Measurements from ENCODE around the gene GRIN2C. TPM values are rescaled to one million over a fixed set of nuclear protein-coding genes. Genes with fewer than 3 reads are reported as not detected.

The GRIN2C gene
- total and polyA plus RNA-seq, 9 of the 15 experiments (the other 6 are each of a cell fraction or from before 2014, with no cell fraction given), result under 0.01 to 0.33 (median 0.10) TPM; not detected in 2

DNA sequence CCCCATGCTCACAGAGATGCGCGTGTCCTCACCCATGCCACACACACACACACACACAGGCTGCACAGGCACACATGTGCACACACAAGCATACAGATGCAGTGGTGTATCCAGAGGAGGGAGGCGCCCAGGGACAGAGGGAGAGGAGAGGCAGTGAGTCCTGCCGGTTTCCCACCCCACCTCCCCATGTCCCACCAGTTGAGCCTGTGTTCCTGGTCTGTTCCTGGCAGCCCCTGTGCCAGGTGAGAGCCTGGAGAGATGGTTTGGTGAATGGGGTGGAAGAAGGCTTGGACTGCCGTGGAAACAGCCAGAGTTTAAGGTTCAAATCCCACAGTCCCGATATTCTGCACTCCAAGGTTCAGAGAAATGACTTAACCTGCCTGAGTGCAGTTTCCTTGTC is 44.0 kb upstream of the GRIN2C start (continued):
- TF ChIP-seq HOXB6 (CRISPR knock-in tag; IDR thresholded peaks at IDR 0.05; ENCODE audit: borderline replicate concordance), result no peak
- TF ChIP-seq, protein P1, sequence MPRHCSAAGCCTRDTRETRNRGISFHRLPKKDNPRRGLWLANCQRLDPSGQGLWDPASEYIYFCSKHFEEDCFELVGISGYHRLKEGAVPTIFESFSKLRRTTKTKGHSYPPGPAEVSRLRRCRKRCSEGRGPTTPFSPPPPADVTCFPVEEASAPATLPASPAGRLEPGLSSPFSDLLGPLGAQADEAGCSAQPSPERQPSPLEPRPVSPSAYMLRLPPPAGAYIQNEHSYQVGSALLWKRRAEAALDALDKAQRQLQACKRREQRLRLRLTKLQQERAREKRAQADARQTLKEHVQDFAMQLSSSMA (CRISPR knock-in tag; IDR thresholded peaks at IDR 0.05), result no peak

- H3K9me3 ChIP-seq (replicated peaks; ENCODE audit: control insufficient read depth, insufficient read depth, low read depth, low read length), result no peaks in the 10 kb centered on the region
- H4K20me1 ChIP-seq (replicated peaks; ENCODE audit: control insufficient read depth, insufficient read depth, low read length), result 0 out of 2 replicates have a peak, but pooled peaks cover 5% of the 10 kb centered on the region
- H3K4me2 ChIP-seq (ENCODE audit: insufficient read depth, low read length), result no peak overlapping the region
- H3K4me3 ChIP-seq, result no peak overlapping the region
- intact Hi-C loops (cut with micrococcal nuclease), result no loop called here
- ChIA-PET CTCF (ENCODE audit: low intra/inter-chr PET ratio) (interaction anchor here (0.6 kb wide), 1 partner anchor 85 kb away, joined by 5 read pairs; no protein-coding TSS in a partner anchor), POLR2A (no interaction called here)
- no peak overlapping the region for H2AFZ ChIP-seq (ENCODE audit: low read depth, low read length)
- no TSS peak for BruUV-seq (replicated peaks)
- peaks cover 17 to 39% of the 10 kb centered on the region in 2 experiments; a peak in 4 of 5 replicates for H3K27me3 ChIP-seq (ENCODE audit: control insufficient read depth in 2 of 2, insufficient read depth in 2 of 2, low read length in 2 of 2)
- 37% methylated on average over 9 of the region's 9 CpGs for WGBS (ENCODE audit: insufficient coverage, low coverage, missing lambda C conversion rate)
- no peak for TF ChIP-seq ZNF512 (tag; IDR thresholded peaks at IDR 0.05)
- TF ChIP-seq KDM1A (IDR thresholded peaks at IDR 0.05), result peak; percentile 31 to 41; a peak in 1 of 4 replicates
- H3K9me1 ChIP-seq (ENCODE audit: control insufficient read depth, insufficient read depth, low read length), result no peaks in the 10 kb centered on the region
- in situ Hi-C loops (cut with MboI), result no loop called here
- no peaks in the 10 kb centered on the region; a peak in 1 of 5 replicates for H3K4me1 ChIP-seq (replicated peaks in 1 of 2; ENCODE audit: control insufficient read depth in 2 of 2, insufficient read depth in 2 of 2, low read length in 2 of 2)
- H3K9ac ChIP-seq (ENCODE audit: insufficient read depth in 1 of 2, low read depth in 2 of 2, low read length in 2 of 2), result no peak overlapping the region
- H3K27ac ChIP-seq (ENCODE audit: extremely low read depth, low read depth, low read length), result no peak overlapping the region
- no peaks in the 10 kb centered on the region for H3K79me2 ChIP-seq (ENCODE audit: control insufficient read depth, insufficient read depth, low read length)
- FAIRE-seq (no peak), ATAC-seq (no peak), DNase-seq (ENCODE audit: extremely low read depth in 1 of 4, low spot score in 3 of 4) (no peak)
- H3K36me3 ChIP-seq (ENCODE audit: control insufficient read depth, insufficient read depth, low read length), result no peaks in the 10 kb centered on the region
These were observed 43.3 kb upstream of the GRIN2C start for GRCh38 chr17:74903034-74903433.

All from K562 (cell line).